HFFc6 (cell line): Measurements from ENCODE around the gene SNED1. TPM values are rescaled to one million over a fixed set of nuclear protein-coding genes. Genes with fewer than 3 reads are reported as not detected.

Experiments
- DNase-seq: peaks from one replicate; pipeline ENCODE4 v3.0.0-alpha.2; 2018
- H3K27ac Mint-ChIP-seq: 2 replicates; pipeline ENCODE4 v1.8.0; 2020; ENCODE audit warnings: mild to moderate bottlenecking, mixed read lengths
- H3K27me3 Mint-ChIP-seq: 2 replicates; pipeline ENCODE4 v1.8.0; 2021; ENCODE audit warnings: mild to moderate bottlenecking, moderate library complexity, mixed read lengths; ENCODE audit not compliant: insufficient read depth
- H3K36me3 Mint-ChIP-seq: 2 replicates; pipeline ENCODE4 v1.8.0; 2021; ENCODE audit warnings: low read depth, mixed read lengths
- H3K4me1 Mint-ChIP-seq: 2 replicates; pipeline ENCODE4 v1.8.0; 2020; ENCODE audit warnings: low read depth, mixed read lengths
- H3K4me3 Mint-ChIP-seq: 2 replicates; pipeline ENCODE4 v1.8.0; 2020; ENCODE audit warnings: mild to moderate bottlenecking, moderate library complexity, mixed read lengths
- H3K9me3 Mint-ChIP-seq: 2 replicates; pipeline ENCODE4 v1.8.0; 2020; ENCODE audit warnings: mild to moderate bottlenecking, mixed read lengths
- total RNA-seq, 6 experiments: library from RNA; stranded (reverse); fragmentation: NEBNext Ultra II Directional; extraction: Animal tissue kit (Norgen Biotek cat#: 25700); gene quantifications; 2 replicates in 1 of 6; 3 replicates in 5 of 6; pipeline ENCODE4 v1.2.3, GENCODE V29; 2021
- TF ChIP-seq, protein P1 (sequence below): fragments of 200-600 bp; sonication (generic); IDR thresholded peaks from 2 replicates; pipeline ENCODE4 v1.5.0; 2021; ENCODE audit warnings: antibody characterized with exemption, mild to moderate bottlenecking

The SNED1 gene
- total RNA-seq, 6 experiments from 2014 or later = 1.2 to 2.1 (median 1.6) TPM

DNA sequence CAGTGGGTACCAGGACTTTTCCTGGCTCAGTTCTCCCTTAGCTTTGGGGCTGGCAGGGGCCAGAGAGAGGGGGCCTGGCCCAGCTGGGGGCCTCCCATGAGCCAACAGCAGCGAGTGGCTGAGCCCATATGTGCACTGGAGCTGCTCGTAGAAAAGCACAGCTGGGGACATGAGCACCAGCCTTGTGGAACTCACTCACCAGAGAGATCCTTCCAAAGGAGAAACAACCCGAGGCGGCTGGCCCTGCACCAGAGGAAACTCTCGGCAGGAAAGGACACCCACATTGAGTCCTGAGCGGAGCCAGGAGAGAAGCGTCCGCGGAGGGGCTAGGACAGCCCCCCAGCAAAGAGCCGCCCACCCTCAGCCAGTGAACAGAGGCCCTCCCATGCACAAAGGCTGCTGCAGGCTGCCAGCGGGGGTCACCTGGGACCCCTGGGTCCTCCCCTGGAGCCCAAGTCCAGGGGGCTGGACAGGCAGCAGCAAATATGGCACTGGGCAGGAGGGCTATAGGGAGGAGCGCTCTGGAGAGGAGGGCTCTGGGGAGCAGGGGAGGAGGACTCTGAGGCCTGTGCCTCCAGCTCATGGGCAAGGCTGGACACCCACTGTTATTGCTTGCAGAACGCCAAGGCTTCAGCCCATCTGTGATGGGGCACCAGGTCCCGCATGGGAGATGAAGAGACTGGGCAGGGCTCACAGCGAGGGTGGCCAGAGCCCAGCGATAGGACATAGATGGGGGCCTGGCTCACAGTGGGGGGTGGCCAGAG, 42.1 kb upstream of the SNED1 start:
- TF ChIP-seq, protein P1, sequence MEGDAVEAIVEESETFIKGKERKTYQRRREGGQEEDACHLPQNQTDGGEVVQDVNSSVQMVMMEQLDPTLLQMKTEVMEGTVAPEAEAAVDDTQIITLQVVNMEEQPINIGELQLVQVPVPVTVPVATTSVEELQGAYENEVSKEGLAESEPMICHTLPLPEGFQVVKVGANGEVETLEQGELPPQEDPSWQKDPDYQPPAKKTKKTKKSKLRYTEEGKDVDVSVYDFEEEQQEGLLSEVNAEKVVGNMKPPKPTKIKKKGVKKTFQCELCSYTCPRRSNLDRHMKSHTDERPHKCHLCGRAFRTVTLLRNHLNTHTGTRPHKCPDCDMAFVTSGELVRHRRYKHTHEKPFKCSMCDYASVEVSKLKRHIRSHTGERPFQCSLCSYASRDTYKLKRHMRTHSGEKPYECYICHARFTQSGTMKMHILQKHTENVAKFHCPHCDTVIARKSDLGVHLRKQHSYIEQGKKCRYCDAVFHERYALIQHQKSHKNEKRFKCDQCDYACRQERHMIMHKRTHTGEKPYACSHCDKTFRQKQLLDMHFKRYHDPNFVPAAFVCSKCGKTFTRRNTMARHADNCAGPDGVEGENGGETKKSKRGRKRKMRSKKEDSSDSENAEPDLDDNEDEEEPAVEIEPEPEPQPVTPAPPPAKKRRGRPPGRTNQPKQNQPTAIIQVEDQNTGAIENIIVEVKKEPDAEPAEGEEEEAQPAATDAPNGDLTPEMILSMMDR = no peak
- H3K27me3 Mint-ChIP-seq = peaks cover 37% of the 10 kb centered on the region
- no peak overlapping the region for H3K4me3 Mint-ChIP-seq
- H3K9me3 Mint-ChIP-seq = no peaks in the 10 kb centered on the region
- no peaks in the 10 kb centered on the region for H3K4me1 Mint-ChIP-seq
- H3K36me3 Mint-ChIP-seq = no peaks in the 10 kb centered on the region
- no peak for DNase-seq
- no peak overlapping the region for H3K27ac Mint-ChIP-seq

DNA sequence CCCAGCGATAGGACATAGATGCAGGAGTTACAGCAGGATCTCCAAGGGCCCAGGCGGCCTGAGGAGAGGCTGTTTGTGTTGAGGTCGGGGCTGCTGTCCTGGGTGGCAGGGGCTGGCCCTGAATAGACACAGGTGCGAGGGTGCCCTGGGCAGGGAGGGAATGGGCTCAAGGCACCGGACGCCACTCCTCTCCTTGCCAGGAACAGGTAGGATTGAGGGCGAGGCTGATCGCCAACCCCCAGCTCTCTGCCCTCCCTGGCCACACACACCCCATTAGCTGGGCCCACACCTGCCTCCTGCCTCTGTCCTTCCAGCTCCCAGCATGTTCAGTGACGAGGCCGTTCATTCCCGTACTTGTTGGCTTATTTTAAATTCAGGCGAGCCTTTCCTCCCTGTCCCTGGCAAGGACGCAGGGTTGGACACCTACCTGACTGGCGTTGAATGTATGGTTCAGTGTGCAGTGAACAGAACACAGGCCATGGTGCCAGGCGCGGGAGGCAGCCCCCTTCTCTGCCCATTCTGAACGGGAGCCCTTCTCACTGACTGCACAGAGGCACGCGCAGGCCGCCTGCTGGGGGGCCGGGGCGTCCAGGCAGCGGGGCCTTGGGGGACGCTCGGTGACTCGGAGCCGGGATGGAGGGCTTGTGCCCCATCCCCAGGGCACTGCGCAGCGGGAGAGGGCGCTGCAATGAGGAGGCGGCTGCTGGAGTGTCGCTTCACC, 41.3 kb upstream of the SNED1 start:
- Mint-ChIP-seq H3K27ac (no peak overlapping the region), H3K36me3 (no peaks in the 10 kb centered on the region), H3K27me3 (peaks cover 37% of the 10 kb centered on the region), H3K4me1 (no peaks in the 10 kb centered on the region), H3K4me3 (no peak overlapping the region), H3K9me3 (no peaks in the 10 kb centered on the region)
- DNase-seq = no peak
- TF ChIP-seq, protein P1 = no peak

- TF ChIP-seq, protein P1 = no peak
- Mint-ChIP-seq H3K36me3 (no peaks in the 10 kb centered on the region), H3K9me3 (no peaks in the 10 kb centered on the region), H3K27ac (no peak overlapping the region), H3K27me3 (peaks cover 37% of the 10 kb centered on the region), H3K4me1 (no peaks in the 10 kb centered on the region), H3K4me3 (no peak overlapping the region)
- DNase-seq = no peak
These were observed 40.6 kb upstream of the SNED1 start for GRCh38 chr2:240957656-240958365.

DNA sequence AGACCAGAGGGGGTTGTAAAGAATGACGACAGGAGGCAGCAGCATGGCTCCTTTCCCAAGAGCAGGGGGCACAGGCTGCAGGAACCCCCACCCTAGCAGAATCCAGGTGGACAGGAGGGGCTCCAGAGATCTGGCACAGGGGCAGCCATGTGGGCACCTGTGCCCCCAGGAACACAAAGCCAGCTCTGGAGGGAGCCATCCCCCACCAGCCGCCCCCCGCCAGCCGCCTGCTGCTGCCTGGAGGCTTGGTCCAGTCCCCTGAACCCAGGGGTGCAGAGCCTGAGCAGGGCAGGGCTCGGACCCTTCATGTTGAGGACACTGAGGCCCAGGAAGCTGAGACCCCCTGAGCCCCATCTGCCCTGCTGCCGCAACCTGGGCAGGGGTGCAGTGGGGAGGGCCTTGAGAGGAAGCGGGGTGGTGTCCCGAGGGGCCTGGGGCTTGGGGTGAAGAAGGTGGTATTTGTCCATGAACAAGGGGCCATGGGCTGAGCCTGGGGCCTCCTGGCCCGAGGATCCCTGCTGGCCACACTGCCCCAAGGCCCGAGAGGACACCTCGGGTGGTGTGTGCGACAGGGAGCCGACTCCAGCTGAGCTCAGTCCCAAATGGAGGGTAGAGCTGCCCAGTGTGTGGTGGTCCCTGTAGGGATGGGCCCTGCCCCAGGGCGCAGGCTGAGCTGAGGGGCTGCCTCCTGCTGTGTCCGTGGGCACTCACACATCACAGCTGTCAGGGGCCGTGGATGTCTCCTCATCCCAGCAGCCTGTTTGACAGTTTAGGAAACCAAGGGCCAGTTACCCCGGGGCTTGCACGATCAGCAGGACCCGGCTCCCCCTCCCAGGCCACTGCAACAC, 39.8 kb upstream of the SNED1 start:
- no peak overlapping the region for H3K27ac Mint-ChIP-seq
- no peaks in the 10 kb centered on the region for H3K36me3 Mint-ChIP-seq
- H3K4me1 Mint-ChIP-seq = no peaks in the 10 kb centered on the region
- no peaks in the 10 kb centered on the region for H3K9me3 Mint-ChIP-seq
- TF ChIP-seq, protein P1 = no peak
- peaks cover 31% of the 10 kb centered on the region for H3K27me3 Mint-ChIP-seq
- DNase-seq = no peak
- H3K4me3 Mint-ChIP-seq = no peak overlapping the region
